HT-29 (cell line): ENCODE measurements around the gene MYH10. TPM values are rescaled to one million over a fixed set of nuclear protein-coding genes. Genes with fewer than 3 reads are reported as not detected.
"Not testable (repeated sequence)": the region's sequence is repeated elsewhere in the genome, so short reads cannot be mapped to it uniquely, and the experiment has no call there.

Experiments used
- DNase-seq: peaks from one replicate; pipeline ENCODE4 v3.0.0-alpha.2; 2015; ENCODE audit warnings: low spot score
- total RNA-seq: library from RNA; depleted of rRNA; stranded (reverse); fragments of >200 nt; shearing (Covaris generic); gene quantifications from 2 replicates; pipeline ENCODE4 v1.2.3, GENCODE V29; 2014; rRNA removed

The MYH10 gene
- total RNA-seq = 14.3 and 28.6 TPM in 2 replicates

DNA sequence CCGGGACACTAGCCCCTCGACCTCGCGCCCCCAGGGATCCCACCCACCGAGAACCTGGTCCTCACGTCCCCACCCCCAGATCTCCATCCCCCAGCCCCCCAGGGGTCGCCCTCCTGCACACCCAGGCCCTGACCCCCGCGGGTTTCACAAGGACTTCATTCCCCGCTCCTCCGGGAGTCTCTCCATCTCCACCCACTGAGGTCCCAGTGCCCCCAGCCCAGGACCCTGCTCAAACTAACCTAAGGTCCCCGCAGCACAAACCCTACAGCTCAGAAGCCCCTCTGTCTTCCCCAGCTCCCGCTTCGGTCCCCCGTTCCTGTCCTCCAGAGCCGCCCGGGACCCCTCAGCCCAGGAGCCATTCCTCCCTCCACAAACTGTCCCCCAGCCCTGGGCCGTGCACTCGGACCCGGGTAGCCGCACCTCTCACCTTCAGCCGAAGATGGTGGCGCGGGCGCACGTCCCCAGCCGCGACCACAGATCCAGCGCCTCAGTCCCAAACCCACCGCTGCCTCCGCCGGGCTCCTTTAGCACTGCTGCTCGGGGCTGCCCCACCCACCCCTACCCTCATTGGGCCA lies at the start of gene MYH10:
Gene MYH10, minus strand, starts transcription at position 499 of the 575 bp plus-strand sequence. CDS start 7,479 bp downstream, outside the sequence.
- DNase-seq = no peak

DNA sequence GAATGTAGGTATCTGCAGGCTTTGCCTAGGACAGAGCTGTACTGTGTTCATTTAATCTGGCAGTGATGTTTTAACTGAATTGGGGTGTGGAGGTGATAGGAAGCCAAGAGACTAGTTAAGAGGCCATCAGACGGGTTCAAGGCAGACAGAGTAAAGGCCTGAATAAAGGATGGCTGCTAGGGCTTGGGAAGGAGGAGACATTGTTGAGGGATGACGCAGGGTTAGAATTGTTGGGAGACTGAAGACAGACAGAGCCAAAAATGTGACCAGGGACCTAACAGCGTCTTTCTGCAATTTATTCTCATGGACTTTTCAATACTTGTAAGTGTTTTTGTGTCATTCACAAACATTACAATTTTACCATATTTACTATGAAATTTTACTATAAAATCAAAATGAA lies 48.6 kb upstream of the MYH10 start:
- DNase-seq = no peak

DNA sequence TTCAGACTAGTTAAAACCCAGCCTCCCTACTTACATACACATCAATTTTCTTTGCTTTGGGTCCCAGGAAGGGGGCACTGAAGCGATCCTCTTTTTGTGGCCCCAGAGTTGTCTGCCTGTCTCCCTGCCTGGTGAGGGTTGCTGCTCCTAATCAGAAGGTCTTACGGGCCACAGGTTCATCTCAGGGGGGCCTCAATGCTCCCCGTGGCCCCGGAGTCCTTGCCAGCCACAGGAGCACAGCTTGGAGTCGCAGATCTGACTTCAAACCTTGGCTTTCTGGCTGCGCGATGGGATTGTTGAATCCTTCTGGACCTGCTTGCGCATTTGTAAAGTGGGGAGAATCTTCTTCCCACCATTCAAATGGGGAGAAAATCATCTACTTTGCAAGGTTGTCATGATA lies 44.8 kb upstream of the MYH10 start:
- no peak for DNase-seq

DNA sequence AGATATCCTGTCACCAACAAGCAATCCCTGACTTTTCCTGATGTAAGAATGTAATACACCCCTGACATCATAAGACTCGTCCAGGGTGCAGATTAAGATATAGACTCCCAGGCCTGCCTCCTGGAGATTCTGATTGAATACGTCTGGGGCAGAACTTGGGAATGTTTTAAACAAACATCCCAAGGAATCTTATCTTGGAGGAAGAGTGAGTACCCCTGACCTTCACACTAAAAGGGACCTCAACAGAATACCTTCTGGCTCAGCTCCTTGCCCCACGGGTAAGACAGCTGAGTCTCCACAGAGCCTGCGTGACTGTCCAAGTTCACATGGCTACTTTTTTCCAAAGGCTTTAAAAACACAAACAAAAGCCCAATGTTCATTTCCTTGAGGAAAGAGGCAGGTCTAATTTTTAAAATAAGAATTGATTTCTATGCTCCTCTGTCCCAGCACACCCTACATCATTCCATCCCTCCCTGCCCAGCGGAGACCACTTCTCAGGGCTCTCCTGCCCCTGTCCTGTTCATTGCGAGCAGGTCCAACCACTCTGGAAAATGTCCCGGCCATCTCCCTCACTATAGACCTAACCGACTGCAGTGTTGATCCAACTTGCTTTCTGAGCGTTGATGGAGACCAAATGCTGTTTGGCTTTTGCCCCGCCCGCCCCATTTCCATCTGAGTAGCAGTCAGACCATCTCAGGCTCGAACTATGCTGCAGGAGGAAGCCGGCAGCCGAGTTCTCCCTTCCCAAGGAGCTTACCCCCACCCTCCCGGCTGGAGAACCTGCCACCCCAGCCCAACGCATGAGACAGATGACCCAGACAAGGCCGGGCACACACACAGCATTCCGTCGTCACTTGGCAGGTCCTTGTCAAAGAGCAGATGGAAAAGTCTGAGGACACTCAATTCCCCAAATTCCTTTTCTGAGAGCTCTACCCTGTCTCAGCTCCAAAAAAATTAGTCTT lies 44.1 kb upstream of the MYH10 start:
- no peak for DNase-seq

DNA sequence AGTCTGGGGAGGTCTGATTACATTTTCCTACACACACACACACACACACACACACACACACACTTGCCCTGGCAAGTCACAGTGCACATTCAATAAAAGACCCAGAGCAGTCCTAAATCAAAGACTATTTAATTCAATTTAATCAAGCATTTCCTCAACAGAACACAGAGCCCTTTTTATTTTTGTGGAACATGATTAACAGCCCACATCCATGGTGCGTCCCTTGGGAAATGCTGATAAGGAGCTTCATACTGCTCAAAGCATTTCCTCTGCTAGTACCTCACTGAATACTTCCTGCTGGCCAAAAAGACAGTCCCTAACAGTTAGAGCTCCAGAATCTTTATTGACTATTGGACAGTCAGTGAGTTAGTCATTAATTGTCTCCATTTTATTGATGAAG lies 43.1 kb upstream of the MYH10 start:
- no peak for DNase-seq

DNA sequence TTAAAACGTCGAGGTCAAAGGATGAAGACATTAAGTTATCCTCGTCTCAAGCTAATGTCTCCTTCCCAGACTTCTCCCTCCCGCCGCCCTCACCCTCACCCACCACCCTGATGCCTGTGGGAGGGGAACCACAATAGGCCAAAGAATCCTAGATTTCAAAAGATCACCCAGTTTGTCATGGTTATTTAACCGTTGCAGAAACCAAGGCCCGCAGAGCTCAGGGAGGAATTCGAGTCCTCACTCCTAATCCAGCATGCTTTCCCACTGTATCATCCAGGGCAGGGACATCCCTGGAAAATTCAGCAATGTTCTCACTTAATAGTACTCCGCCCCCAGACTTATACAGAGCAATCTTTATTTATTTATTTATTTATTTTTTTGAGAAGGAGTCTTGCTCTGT lies 41.8 kb upstream of the MYH10 start:
- no peak for DNase-seq

DNA sequence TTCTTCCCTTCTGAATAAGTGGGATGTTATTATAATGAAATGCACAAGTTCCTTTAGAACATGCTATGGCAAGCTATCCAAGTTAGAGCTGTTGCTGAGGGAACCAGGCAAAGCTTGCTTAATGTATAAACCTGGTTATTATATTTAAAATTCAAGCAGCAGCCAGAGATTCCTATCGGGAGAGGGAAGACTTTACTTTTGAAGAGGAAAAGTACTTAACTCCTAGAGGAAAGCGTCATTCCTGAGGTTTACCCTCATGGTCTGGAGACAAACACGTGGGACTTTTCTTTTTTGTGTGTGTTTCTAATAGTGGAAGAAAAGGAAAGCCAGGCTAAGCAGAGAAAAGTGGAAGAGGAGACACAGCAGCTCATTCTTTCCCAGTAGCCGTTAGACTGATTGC lies 39.9 kb upstream of the MYH10 start:
- no peak for DNase-seq

DNA sequence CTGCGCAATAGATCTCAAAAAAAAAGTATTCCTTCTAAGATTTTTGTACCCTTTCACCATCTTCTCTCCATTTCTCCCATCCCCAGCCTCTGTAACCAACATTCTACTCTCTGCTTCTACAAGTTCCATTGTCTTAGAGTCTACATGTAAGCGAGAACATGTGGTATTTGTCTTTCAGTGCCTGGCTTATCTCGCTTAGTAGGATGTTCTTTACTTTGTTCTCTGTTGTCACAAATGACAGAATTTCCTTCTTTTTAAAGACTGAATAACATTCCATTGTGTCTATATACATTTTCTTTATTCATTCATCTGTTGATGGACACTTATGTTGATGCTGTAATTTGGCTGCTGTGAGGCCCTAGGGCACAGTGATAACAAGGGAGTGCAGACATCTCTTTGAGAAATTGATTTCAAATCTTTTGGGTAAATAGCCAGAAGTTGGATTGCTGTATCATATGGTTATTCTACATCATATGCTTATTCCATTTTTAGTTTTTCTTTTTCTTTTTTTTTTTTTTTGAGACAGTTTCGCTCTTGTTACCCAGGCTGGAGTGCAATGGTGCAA lies 37.7 kb upstream of the MYH10 start:
- DNase-seq = no peak

DNA sequence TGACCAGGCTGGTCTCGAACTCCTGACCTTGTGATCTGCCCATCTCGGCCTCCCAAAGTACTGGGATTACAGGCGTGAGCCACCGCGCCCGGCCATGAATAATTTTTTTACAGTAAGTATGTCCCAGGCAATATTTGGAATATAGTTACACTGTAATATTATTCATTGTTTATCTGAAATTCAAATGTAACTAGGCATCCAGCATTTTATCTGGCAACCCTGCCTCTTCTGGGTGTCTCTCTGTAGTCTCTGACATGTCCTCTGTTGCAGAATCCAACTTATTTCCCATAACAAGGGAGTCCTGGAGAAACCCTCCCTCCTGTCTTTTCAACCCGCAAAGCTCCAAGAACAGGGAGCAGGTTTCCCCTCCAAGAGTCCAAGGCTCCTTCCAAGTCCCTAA lies 36.9 kb upstream of the MYH10 start:
- no peak for DNase-seq

DNA sequence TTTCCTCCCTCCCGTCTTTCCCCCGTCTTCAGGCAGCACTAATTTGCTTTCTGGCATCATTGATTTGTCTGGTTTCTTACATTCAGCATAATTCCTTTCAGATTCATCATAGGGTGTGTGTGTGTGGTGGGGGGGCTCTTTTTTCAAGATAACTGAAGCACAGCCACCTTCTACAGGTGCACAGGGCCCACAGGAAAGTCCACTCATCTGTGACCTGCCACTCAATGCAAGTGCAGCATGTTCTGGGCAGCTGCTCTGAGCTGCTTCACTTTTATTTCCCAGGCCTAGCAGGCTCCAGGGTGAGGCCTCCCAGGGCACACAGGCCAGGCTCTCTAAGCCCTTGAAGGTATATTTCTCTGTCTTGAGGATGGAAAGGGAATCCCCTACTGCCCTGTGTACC lies 35.2 kb upstream of the MYH10 start:
- no peak for DNase-seq

DNA sequence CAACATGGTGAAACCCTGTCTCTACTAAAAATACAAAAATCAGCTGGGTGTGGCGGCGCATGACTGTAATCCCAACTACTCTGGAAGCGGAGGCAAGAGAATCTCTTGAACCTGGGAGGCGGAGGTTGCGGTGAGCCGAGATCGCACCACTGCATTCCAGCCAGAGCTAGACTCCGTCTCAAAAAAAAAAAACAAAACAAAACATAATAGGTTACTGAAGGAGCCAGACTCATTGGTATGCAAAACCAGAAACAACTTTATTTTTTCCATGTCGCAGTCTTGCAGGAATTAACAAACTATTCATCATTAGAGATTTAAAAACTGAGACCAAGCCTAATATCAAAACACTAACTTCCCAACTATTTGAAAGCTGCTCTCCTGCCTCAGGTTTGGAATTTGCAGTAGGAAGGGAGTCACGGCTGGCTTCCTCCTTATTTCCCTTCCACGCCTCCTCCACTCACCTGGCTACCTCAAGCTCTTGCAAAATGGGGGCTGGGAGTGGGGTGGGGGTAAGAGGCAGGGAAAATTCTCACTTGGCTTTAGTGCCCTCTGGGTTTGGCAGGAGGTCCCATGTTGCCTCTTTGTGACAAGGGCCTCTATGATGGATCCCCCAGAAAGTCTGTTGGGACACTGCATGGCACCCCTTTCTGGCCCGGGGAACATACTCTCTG lies 34.1 kb upstream of the MYH10 start:
- no peak for DNase-seq

DNA sequence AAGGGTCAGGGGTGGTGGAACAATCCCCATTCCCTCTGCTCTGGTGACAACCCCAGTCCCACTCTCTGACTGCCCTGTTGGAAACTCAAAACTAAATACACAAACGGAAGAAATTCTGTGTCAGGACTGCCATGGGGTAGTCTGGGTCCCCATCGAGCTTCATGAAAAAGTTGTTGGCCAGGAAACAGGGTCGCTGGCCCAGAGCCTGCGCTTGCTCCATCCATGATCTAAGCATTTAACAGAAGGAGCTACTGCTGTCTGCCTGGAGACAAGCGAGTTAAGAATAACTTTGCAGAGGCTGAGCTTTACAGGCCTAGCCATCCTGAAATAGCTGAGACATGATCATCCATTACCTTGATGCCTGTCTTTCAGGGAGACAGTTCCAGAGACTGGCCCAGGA lies 32.4 kb upstream of the MYH10 start:
- DNase-seq = no peak

DNA sequence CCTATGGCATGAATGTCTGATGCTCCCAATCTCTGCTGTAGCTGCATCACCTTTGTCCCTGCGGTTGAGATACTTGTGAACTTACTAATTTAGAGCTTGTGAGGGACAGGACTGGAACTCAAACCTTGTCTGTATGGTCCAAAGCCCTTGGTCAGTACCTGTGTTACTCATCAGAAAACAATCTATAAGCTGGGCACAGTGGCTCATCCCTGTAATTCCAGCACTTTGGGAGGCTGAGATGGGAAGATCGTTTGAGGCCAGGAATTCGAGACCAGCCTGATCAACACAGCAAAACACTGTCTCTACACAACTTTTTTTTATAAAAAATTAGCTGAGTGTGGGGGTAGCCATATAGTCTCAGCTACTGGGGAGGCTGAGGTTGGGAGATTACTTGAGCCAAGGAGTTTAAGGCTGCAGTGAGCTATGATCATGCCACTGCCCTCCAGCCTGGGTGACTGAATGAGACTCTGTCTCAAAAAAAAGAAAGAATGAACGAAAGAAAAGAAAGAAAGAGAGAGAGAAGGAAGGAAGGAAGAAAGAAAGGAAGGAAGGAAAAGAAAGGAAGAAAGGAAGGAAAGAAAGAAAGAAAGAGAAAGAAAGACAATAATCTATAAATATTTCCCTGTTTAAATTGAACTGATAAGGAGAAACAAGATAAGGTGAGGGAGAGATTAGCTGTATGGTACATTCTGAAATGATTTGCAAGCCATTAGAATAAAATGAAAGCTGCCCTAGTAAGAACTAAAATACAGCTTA lies 31.7 kb upstream of the MYH10 start:
- DNase-seq = no peak

DNA sequence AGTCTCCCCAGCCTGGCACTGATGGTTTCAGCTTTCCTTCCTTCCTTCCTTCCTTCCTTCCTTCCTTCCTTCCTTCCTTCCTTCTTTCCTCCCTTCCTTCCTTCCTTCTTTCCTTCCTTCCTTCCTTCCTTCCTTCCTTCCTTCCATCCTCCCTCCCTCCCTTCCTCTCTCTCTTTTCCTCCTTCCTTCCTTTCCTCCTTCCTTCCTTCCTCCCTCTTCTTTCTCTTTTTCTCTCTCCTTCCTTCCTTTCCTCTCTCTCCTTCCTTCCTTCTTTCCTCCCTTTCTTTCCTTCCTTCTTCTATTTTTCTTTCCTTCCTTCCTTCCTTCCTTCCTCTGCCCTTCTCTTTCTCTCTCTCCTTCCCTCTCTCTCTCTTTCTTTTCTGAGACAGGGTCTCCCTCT lies 30.2 kb upstream of the MYH10 start:
- DNase-seq = not testable (repeated sequence)

DNA sequence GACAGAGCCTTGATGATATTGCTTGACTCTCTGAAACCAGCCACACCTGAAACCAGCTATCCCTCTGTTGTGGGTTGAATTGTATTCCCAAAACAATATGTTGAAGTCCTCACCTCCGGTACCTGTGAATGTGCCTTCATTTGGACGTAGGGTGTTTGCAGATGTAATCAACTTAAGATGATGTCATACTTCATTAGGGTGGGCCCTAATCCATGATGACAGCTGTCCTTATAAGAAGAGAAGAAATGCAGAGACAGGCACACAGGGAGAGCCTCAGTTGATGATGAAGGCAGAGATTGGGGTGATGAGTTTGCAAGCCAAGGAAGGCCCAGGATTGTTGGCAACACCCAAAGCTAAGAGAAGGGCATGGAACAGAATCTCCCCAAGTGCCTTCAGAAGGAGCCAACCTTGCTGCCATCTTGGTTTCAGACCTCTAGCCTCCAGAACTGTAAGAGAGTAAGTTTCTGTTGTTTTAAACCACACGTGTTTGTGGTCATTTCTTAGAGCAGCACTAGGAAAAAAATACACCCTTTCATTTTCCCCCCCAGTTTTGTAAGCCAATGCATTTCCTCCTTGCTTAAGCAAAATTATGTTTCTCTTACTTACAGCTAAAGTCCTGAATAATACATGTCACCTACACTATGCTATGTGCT lies 29.4 kb upstream of the MYH10 start:
- no peak for DNase-seq

DNA sequence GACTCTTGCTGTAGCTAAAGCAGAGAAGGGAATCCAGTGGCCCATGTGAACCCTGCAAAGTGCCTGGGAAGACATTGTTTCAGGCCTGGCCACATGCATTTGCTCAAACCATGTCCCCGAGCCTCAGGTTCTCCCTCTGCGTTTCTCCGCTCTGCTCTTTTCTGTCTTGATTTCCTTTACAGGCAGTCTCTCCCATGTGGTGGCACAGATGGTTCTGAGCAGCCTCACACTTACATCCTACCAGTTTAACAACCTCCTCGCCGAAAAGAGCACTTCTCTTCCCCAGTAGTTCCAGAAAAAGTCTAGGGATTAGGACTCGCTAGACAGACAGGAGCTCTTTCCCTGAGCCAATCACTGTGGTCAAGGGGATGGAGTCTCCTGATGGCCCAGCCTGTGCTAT lies 28.3 kb upstream of the MYH10 start:
- no peak for DNase-seq

DNA sequence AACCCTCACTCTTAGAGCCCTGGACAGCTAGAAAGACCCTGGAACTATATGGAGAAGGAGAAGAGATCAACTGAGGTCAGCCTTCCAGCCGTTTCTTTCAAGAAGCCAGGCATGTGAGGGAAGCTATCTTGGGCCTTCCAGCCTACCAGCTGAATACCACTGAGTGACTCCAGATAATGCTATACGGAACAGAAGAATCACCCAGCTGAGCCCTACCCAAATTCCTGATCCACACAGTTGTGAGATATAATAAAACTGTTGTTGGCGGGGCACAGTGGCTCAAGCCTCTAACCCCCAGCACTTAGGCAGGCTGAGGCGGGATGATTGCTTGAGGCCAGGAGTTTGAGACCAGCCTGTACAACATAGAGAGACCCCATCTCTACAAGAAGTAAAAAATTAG lies 26.2 kb upstream of the MYH10 start:
- no peak for DNase-seq

DNA sequence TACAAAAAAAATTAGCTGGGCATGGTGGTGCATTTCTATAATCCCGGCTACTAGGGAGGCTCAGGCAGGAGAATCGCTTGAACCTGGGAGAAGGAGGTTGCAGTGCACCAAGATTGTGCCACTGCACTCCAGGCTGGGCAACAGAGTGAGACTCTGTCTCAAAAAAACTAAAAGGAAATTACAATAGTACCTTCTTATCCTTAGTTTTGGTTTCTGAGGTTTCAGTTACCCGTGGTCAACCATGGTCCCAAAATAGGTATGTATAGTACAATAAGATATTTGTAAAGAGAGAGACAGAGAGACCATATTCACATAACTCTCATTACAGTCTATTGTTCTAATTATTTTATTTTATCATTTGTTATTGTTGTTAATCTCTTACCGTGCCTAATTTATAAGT lies 24.3 kb upstream of the MYH10 start:
- DNase-seq = no peak

DNA sequence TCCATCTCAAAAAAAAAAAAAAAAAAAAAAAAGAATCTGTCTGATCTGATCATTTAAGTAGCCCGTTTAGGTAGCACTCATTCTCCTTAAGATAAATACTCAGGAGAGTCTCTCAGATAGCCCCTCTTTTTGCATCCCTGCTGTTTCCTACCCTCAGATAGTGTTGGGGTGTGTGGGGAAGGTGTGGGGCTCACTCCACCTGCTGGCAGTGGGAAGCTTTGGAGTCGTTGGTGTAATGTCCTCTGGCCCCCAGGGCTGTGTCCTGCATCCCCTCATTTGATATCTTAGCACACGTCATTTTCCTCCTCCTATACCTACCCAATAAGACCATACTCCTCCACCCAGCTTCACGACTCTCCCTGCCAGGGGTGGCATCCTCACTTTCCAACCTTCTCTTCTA lies 20.5 kb upstream of the MYH10 start:
- DNase-seq = no peak

DNA sequence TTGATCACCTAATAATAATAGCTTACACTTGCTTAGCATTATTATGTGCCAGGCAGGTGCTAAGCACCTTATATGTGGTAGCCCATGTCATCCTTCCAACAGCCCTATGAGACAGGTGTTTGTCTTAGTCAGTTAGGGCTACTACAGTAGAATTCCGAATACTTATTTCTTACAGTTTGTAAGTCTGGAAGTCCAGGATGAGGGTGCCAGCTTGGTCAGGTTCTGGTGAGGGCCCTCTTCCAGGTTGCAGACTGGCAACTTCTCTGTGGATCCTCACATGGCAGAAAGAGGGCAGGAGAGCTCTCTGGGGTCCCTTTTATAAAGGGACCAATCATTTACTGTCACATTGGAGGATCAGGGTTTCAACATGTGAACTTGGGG lies 19.6 kb upstream of the MYH10 start:
- DNase-seq = no peak
